K562 treated with DMSO at 1 percent for 4 hours (cell line): ENCODE results near the gene RAX2. TPM values are rescaled to one million over a fixed set of nuclear protein-coding genes. Genes with fewer than 3 reads are reported as not detected.

ENCODE experiments used
- total RNA-seq: library from RNA; unstranded; fragments of 300-600 nt; gene quantifications from 2 replicates; pipeline ENCODE4 v1.2.3, GENCODE V29; 2022; ENCODE audit not compliant: insufficient read depth

Gene RAX2
- total RNA-seq = not detected in 2 replicates

DNA sequence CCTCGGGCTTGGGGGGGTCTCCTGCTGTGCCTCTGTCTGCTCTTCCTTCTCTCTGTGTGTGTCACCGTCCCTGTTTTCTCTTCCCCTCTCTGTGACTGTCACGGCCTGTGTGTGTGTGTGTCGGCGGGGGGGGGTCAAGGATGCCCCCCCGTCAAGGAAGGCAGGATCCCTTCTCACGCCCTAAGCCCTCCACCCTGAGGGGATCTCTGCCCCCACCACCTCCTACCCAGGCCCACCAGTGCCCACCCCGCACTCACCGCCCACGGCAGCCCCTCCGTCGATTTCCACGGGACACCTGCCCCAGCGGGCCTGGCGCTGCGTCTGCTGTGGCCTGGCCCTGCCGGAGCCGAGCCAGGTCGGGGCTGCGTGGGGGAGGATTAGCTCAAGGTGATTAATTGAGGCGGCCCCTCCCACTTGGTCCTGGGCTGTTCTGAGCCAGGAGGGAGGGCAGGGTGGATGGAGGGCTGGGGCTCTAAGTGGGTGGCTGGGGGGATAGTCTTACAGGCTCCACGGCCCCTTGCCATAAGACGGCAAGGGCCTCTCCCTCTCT is at the start of gene RAX2:
TSS of gene RAX2 (minus strand) at position 323 of the 550 bp plus-strand sequence. CDS start 486 bp downstream, outside the sequence.

GRCh38 chr19:3785938-3786824 is 14.2 kb upstream of the RAX2 start, which contains the start of gene MATK:
Gene MATK (minus strand): TSS chr19:3786381. CDS start chr19:3785135, 1,246 bp downstream.

GRCh38 chr19:3762501-3763459 is 9.2 kb downstream of the RAX2 start, which contains the start of gene MRPL54:
Gene MRPL54 (plus strand): TSS chr19:3762682. CDS start chr19:3762701, 19 bp downstream.

GRCh38 chr19:3761382-3762129 is 10.5 kb downstream of the RAX2 start, which contains the start of gene APBA3:
Gene APBA3 (minus strand): TSS chr19:3761692. CDS start chr19:3760264, 1,428 bp downstream.

Other genes with a start within 250 kb of the RAX2 start
- gene TEKTIP1, start 233.1 kb downstream of the RAX2 start, total RNA-seq = 1.8 TPM in 1 of 2 replicates, not detected in the other
- gene MFSD12, start 214.6 kb downstream of the RAX2 start, total RNA-seq = 103 and 121 TPM in 2 replicates
- gene HMG20B, start 199.3 kb downstream of the RAX2 start, total RNA-seq = 203 and 207 TPM in 2 replicates
- gene GIPC3, start 186.8 kb downstream of the RAX2 start, total RNA-seq = 7.8 and 8.1 TPM in 2 replicates
- 5.1 and 5.5 TPM in 2 replicates for gene TBXA2R, start 165.4 kb downstream of the RAX2 start, total RNA-seq
- 36.4 and 36.5 TPM in 2 replicates for gene CACTIN, start 145.4 kb downstream of the RAX2 start, total RNA-seq
- gene PIP5K1C, start 71.8 kb downstream of the RAX2 start, total RNA-seq = 25.7 and 37.2 TPM in 2 replicates
- 4.9 and 6.5 TPM in 2 replicates for gene TJP3, start 63.8 kb downstream of the RAX2 start, total RNA-seq
- 18.8 and 27.4 TPM in 2 replicates for gene APBA3, start 10.5 kb downstream of the RAX2 start, total RNA-seq
- gene MRPL54, start 9.5 kb downstream of the RAX2 start, total RNA-seq = 50.3 and 83.7 TPM in 2 replicates
- gene MATK, start 14.2 kb upstream of the RAX2 start, total RNA-seq = 14.1 and 23.3 TPM in 2 replicates
- gene ZFR2, start 96.8 kb upstream of the RAX2 start, total RNA-seq = not detected in 2 replicates
- not detected in 2 replicates for gene ATCAY, start 108.5 kb upstream of the RAX2 start, total RNA-seq
- not detected in 2 replicates for gene NMRK2, start 160.8 kb upstream of the RAX2 start, total RNA-seq
- gene DAPK3, start 198.9 kb upstream of the RAX2 start, total RNA-seq = 76.1 and 81.5 TPM in 2 replicates
- 4,944 and 4,992 TPM in 2 replicates for gene EEF2, start 213.2 kb upstream of the RAX2 start, total RNA-seq
- 26.0 and 30.6 TPM in 2 replicates for gene PIAS4, start 235.5 kb upstream of the RAX2 start, total RNA-seq